ENCODE results near the gene PGM2.

The PGM2 gene

GRCh38 chr4:37803348-37803973, 23.0 kb upstream of the PGM2 start:
- Histone ChIP-seq H3K4me2 (ENCODE audit: low read length) (no peak overlapping the region), H3K36me3 (ENCODE audit: insufficient read depth, low read length) (no peaks in the 10 kb centered on the region), H3K9me3 (ENCODE audit: low read length) (no peaks in the 10 kb centered on the region), H3F3A (ENCODE audit: insufficient read depth, low read length) (no peaks in the 10 kb centered on the region), H3K9ac (ENCODE audit: low read length) (no peak overlapping the region), H3K9me2 (ENCODE audit: low read depth, low read length) (no peaks in the 10 kb centered on the region), H3K4me1 (ENCODE audit: insufficient read depth, low read length, severe bottlenecking) (peaks cover 24% of the 10 kb centered on the region), H4K20me1 (ENCODE audit: insufficient read depth, low read length) (no peaks in the 10 kb centered on the region), H3K4me3 (ENCODE audit: low read depth, low read length, poor library complexity, severe bottlenecking) (no peak overlapping the region), H2AFZ (ENCODE audit: low read length) (0 out of 2 replicates have a peak overlapping the region, but pooled peaks have one; percentile 75), H3K79me2 (ENCODE audit: insufficient read depth, low read length) (no peaks in the 10 kb centered on the region), H3K27ac (ENCODE audit: low read depth, low read length, poor library complexity, severe bottlenecking) (no peak overlapping the region), H3K27me3 (ENCODE audit: insufficient read depth, low read length) (no peaks in the 10 kb centered on the region)
- TF ChIP-seq EZH2 (IDR thresholded peaks at IDR 0.05; ENCODE audit: borderline replicate concordance, low read length): no peak
- TF ChIP-seq, protein P1, sequence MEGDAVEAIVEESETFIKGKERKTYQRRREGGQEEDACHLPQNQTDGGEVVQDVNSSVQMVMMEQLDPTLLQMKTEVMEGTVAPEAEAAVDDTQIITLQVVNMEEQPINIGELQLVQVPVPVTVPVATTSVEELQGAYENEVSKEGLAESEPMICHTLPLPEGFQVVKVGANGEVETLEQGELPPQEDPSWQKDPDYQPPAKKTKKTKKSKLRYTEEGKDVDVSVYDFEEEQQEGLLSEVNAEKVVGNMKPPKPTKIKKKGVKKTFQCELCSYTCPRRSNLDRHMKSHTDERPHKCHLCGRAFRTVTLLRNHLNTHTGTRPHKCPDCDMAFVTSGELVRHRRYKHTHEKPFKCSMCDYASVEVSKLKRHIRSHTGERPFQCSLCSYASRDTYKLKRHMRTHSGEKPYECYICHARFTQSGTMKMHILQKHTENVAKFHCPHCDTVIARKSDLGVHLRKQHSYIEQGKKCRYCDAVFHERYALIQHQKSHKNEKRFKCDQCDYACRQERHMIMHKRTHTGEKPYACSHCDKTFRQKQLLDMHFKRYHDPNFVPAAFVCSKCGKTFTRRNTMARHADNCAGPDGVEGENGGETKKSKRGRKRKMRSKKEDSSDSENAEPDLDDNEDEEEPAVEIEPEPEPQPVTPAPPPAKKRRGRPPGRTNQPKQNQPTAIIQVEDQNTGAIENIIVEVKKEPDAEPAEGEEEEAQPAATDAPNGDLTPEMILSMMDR (IDR thresholded peaks at IDR 0.05; ENCODE audit: low read length): peak; percentile 54

DNA sequence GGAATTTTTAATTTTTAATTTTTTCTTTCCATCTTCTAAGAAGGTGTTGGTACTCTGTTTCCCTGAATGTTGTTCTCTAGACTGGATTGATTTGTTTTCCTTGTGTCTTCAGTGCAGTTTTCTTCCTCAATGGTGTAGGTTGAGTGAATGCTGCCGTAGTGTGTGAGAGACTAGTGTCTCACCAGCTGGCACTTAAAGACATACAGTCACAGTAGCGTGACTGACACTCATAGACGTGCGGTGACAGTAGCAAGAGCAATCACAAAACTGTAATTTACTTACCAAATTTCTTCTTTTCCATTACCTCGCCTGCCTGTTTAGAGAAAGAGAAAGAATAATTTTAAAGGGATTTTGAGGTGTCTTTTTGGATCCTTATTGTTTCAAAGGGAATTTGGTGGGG, 21.4 kb upstream of the PGM2 start:
- H3K9me2 ChIP-seq (ENCODE audit: low read depth, low read length): no peaks in the 10 kb centered on the region

GRCh38 chr4:37812713-37813112, 13.8 kb upstream of the PGM2 start:
- Histone ChIP-seq H3K4me1 (ENCODE audit: insufficient read depth, low read length, severe bottlenecking) (peaks cover 15% of the 10 kb centered on the region), H3K36me3 (ENCODE audit: insufficient read depth, low read length) (no peaks in the 10 kb centered on the region; the same call in 1 of the 2 replicates), H3K9ac (ENCODE audit: low read length) (no peak overlapping the region), H3K4me3 (ENCODE audit: low read depth, low read length, poor library complexity, severe bottlenecking) (no peak overlapping the region), H3K9me2 (ENCODE audit: low read depth, low read length) (no peaks in the 10 kb centered on the region), H3K27me3 (ENCODE audit: insufficient read depth, low read length) (no peaks in the 10 kb centered on the region), H2AFZ (ENCODE audit: low read length) (no peak overlapping the region), H3K79me2 (ENCODE audit: insufficient read depth, low read length) (no peaks in the 10 kb centered on the region), H3K27ac (ENCODE audit: low read depth, low read length, poor library complexity, severe bottlenecking) (no peak overlapping the region), H3K9me3 (ENCODE audit: low read length) (no peaks in the 10 kb centered on the region), H3F3A (ENCODE audit: insufficient read depth, low read length) (no peaks in the 10 kb centered on the region), H3K4me2 (ENCODE audit: low read length) (no peak overlapping the region), H4K20me1 (ENCODE audit: insufficient read depth, low read length) (no peaks in the 10 kb centered on the region)
- TF ChIP-seq EZH2 (IDR thresholded peaks at IDR 0.05; ENCODE audit: borderline replicate concordance, low read length): no peak
- TF ChIP-seq, protein P1 (IDR thresholded peaks at IDR 0.05; ENCODE audit: low read length): no peak

More for the DNA sequence above, 21.4 kb upstream of the PGM2 start:
- H3K4me2 ChIP-seq (ENCODE audit: low read length): peak overlapping the region; percentile 27; the same call in 1 of the 2 replicates
- no peaks in the 10 kb centered on the region for H3K79me2 ChIP-seq (ENCODE audit: insufficient read depth, low read length)
- peaks cover 31% of the 10 kb centered on the region for H3K4me1 ChIP-seq (ENCODE audit: insufficient read depth, low read length, severe bottlenecking)
- no peak overlapping the region for H2AFZ ChIP-seq (ENCODE audit: low read length)
- H4K20me1 ChIP-seq (ENCODE audit: insufficient read depth, low read length): no peaks in the 10 kb centered on the region
- no peaks in the 10 kb centered on the region for H3K27me3 ChIP-seq (ENCODE audit: insufficient read depth, low read length)
- no peaks in the 10 kb centered on the region for H3K36me3 ChIP-seq (ENCODE audit: insufficient read depth, low read length)
- TF ChIP-seq, protein P1 (IDR thresholded peaks at IDR 0.05; ENCODE audit: low read length): no peak
- TF ChIP-seq EZH2 (IDR thresholded peaks at IDR 0.05; ENCODE audit: borderline replicate concordance, low read length): no peak
- H3K4me3 ChIP-seq (ENCODE audit: low read depth, low read length, poor library complexity, severe bottlenecking): no peak overlapping the region
- no peaks in the 10 kb centered on the region for H3F3A ChIP-seq (ENCODE audit: insufficient read depth, low read length)
- no peaks in the 10 kb centered on the region for H3K9me3 ChIP-seq (ENCODE audit: low read length)
- no peak overlapping the region for H3K9ac ChIP-seq (ENCODE audit: low read length)
- peak overlapping the region; percentile 59 for H3K27ac ChIP-seq (ENCODE audit: low read depth, low read length, poor library complexity, severe bottlenecking)

All from OCI-LY1 (cell line).